ENCODE measurements around the gene MRRF.

MRRF gene

GRCh38 chr9:122228568-122229484 lies 35.9 kb upstream of the MRRF start, which contains the start of gene LHX6:
TSS of gene LHX6 (minus strand) at chr9:122228957. CDS start at chr9:122228740, 217 bp downstream.
- DNase-seq (ENCODE audit: low read depth in 2 of 2): no peak

- no peak for DNase-seq (ENCODE audit: low read depth in 2 of 2)
Measured at GRCh38 chr9:122229485-122229837, 35.2 kb upstream of the MRRF start.

GRCh38 chr9:122232796-122233306 lies 31.8 kb upstream of the MRRF start:
- DNase-seq (ENCODE audit: low read depth in 2 of 2): no peak

DNA sequence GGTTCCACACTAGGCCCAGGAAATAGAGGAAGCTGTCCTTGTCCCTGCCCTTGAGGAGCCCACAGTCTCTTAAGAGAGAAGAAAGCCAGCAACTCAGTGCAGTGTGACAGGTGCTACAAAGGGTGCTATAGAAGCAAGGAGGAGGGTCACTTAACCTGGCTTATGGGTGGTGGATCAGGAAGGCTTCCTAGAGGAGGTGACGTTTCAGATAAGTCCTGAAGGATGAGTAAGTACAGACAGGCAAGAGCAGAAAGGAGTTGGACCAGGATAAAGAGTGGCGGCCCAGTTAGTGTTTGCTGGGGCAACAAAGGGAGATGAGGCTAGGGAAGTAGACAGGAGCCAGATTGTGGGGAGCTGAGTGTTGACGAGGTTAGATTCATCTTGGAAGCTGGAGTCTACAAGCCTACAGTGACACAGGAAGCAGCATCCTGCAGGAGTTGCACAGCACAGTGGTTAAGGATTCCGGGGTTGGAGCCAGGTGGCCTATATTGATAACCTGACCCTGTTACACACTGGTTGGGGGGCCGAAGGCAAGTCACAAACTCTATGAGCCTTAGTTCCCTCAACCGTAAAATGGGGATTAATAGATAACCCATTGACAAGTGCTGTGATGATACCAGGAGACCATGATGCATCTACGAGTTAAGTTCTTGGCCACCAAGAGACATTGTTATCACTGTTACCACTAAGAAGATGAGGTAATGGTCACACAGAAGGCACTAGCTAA lies 30.5 kb upstream of the MRRF start:
- no peak for DNase-seq (ENCODE audit: low read depth in 2 of 2)

- no peak for DNase-seq (ENCODE audit: low read depth in 2 of 2)
Measured at GRCh38 chr9:122236681-122237080, 28.0 kb upstream of the MRRF start.

- no peak for DNase-seq (ENCODE audit: low read depth in 2 of 2)
Measured at GRCh38 chr9:122239722-122240121, 25.0 kb upstream of the MRRF start.

- DNase-seq (ENCODE audit: low read depth in 2 of 2): no peak
Measured at GRCh38 chr9:122244349-122244748, 20.3 kb upstream of the MRRF start.

DNA sequence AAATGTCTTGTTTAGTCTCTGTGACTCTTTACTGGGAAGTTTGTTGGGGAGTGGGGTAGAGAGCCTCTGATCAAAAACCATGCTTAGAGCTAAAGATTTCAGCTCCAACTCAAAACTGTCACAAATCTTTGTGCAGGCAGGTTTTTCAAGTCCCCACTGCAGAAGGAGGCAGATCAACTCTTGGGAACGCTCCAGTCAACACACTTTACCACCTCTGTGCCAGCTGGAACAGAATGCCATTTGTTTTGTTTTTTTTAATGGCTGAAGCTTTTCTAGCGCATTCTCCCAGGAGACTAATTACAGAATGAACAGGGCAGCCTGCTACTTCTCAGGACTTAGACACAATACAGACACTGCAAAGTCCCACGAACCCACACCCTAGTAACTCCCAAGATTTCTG lies 18.0 kb upstream of the MRRF start:
- DNase-seq (ENCODE audit: low read depth in 2 of 2): no peak

GRCh38 chr9:122248448-122248865 lies 16.2 kb upstream of the MRRF start:
- DNase-seq (ENCODE audit: low read depth in 2 of 2): no peak

DNA sequence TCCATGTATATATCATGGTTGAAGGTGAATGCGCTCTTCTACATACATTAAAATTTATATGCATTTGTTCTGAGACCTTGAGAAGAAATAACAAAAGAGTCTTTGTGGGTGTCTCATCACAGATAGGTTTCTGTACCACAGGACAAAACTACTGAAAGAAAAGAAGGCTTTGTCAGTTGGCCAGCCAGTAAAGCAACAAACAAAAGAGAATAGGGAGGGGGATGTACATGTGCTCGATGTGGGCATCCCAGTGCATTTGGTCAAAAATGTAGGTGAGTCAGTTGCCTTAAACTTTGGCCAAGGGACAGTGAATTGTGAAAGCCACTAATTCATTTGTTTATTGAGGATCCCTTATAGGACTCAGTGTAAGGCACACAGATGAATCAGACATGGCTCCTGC lies 13.3 kb upstream of the MRRF start:
- DNase-seq (ENCODE audit: low read depth in 2 of 2): no peak

DNA sequence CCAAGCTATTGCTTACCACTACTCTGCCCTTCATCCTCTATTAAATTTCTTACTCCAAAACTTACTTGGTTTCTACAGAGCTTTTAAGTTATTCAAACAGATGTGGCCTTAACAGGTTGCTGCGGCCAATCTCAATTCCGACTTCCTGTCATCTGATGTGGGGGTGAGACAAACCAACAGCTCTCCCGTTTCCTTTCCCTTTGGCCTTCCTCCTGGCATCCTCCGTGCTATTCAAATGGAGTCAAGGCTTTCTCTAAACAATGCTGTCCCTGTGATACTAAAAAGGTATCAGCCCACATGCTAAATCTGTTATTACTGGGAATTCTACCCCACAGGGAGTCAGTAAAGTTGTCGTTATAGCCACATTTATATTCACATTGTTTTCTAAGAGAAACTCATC lies 11.9 kb upstream of the MRRF start:
- DNase-seq (ENCODE audit: low read depth in 2 of 2): no peak

DNA sequence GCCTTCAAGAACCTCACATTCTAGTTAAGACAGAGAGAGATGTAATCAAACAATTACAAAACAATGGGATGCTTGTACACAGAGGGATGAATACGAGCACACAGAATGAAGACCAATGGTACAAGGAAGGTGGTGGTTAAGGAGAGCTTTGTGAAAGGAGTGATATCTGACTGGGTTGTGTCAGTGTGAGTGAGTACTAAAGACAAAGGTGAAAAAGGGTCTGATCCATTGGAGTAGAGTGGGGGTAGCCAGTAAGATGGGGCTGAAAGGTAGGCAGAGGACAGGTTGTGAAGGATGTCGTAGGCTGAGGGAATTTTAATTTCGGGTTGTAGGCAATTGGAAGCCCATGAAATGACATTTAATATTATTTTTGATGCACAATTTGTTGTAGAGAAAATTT lies 9.9 kb upstream of the MRRF start:
- no peak for DNase-seq (ENCODE audit: low read depth in 2 of 2)

DNA sequence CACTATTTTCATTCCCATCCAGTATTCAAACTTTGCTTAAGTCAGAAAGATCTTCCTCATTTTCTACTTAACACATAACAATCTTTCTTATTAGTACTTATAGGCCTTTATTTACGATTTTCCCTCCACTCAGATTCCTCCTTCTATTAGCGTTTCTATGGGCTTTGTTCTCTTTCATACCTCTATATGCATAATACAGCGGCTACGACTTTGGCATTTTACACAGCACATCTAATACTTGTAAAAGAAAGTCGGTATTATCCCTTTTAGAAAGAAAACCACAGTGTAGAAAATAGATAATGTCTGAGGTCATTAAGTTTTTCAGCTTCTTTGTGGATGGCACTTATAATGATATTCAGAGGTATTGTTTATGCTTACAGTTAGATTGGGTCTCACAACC lies 8.5 kb upstream of the MRRF start:
- DNase-seq (ENCODE audit: low read depth in 2 of 2): no peak

DNA sequence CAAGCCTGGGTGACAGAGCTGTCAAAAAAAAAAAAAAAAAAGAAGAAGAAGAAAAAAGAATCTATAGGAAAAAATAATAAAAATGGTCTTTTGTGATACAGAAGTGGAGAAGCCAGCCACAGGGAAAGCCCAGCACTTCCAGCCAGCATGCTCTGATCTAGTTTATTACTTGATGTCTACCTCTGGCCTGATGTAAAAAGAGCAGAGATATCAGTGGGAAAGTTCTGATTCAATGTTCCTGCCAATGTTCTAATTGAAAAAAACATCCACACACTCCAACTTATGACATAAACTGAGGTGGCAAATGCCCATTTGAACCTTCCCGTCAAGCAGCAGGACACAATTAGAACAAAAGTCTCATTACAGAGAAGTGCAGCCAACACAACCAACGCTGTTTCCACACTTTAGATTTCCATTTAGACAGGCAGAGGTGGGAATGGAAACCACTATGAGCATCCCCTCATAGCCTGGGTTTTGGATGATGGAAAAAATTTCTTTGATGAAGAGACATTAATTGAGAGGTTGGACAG lies 5.7 kb upstream of the MRRF start:
- DNase-seq (ENCODE audit: low read depth in 2 of 2): no peak

GRCh38 chr9:122261469-122261881 lies 3.2 kb upstream of the MRRF start:
- no peak for DNase-seq (ENCODE audit: low read depth in 2 of 2)

- DNase-seq (ENCODE audit: low read depth in 2 of 2): no peak
Measured at GRCh38 chr9:122262073-122262472, 2.6 kb upstream of the MRRF start.

- DNase-seq (ENCODE audit: low read depth in 2 of 2): no peak
Measured at GRCh38 chr9:122263699-122264349, 858 bp upstream of the MRRF start.

DNA sequence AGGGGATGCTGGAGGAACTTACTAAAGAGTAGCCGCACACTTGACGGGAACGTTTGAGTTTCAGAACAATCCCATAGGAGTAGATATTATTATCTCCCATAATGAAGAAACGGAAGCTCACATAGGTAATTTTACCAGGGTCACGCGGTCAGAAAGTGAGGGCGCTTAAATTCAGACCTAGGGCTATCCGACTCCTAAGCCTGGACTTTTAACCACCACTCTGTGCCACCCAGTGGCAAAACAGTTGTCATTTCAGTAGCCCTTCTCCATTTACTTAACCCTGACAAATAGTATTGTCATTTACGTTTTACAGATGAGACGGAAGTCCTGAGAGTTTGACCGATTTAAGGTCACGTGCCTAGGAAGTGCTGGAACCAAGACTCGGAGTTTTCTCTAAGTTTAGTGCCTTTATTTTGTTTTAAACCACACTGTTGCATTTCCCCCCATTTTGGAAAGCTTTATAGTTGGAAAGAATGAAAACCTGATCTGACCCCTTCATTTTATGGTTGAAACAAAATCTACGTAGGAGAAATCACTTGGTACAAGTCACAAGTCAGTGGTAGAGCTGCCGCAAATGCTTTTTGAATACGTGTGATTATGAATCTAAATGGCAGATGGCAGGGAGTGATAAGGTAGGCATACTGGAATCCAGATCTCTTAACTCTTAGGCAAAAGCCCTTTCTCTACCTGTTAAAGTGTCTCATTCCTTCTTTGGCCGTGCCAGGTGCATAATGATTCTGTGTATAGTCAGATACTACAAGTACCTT lies 650 bp downstream of the MRRF start:
- DNase-seq (ENCODE audit: low read depth in 2 of 2): no peak

DNA sequence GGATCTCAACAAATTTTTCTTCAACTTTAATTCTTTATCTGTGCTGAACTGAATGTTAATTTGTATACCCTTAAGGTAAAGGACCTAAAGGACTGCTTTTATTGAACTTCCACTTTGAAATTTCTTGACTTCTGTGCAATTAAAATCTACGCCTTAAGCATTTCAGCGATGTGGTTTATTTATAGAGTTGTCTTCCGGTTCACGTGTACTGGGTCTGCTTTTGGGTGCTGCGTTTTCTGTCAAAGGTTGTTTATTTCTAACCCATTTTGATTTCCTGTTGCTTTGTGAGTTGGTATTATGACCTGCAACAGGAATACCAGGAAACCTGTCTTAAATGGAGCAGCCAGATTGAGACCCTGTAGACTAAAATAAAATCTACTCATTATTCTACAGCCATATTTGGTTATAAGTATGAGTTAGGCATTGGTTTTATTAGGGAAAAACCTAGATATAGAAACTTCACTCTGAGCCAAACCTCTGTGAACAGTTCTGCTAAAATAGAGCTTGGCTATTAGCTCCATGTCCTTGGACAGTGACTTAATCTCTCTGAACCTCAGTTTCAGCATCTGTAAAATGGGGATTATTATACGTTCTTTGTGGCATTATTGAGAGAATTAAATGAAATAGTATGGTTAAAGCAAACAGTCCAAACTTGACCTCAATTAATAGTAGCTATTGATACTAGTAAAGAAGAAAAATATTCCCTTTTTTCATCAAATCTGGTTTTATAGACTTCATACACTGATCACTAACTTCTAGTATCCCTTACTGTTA lies 3.5 kb downstream of the MRRF start:
- DNase-seq (ENCODE audit: low read depth in 2 of 2): no peak

DNA sequence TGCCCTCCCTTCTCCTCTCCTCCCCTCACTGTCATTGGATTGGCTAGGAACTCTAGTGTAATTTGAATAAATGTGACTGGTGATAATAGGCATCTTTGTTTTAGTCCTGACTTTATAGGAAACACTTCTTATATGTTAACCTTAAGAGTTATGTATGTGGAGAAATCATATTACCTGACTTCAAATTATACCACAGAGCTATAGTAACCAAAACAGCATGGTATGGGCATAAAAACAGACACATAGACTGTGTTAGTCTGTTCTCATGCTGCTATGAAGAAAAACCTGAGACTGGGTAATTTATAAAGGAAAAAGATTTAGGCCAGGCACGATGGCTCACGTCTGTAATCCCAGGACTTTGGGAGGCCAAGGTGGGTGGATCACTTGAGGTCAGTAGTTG lies 9.4 kb downstream of the MRRF start:
- no peak for DNase-seq (ENCODE audit: low read depth in 2 of 2)

- DNase-seq (ENCODE audit: low read depth in 2 of 2): no peak
Measured at GRCh38 chr9:122276096-122276495, 11.4 kb downstream of the MRRF start.
